Right lobe of liver (tissue), 4 donors: ENCODE data around the gene C22orf31.

Source experiments
- CTCF ChIP-seq, 4 donors: fragments of 200-600 bp in 3 of 4; fragments of 450-650 bp in 1 of 4; IDR thresholded peaks; one replicate each; pipeline versions ENCODE4 v1.5.1 to v1.8.0; 2016 to 2022; ENCODE audit warnings: antibody characterized with exemption in 4 of 4, mild to moderate bottlenecking in 2 of 4
- POLR2A ChIP-seq: fragments of 450-650 bp; IDR thresholded peaks from one replicate; pipeline ENCODE4 v1.6.1; 2017; ENCODE audit warnings: antibody characterized with exemption, mild to moderate bottlenecking
- donor health status: DM: no; HTN: no; CAD: no.
- donor health status: DM: no; HTN: no; CAD: no.
- donor health status: DM: no; HTN: yes; CAD: no.

- TF ChIP-seq CTCF (IDR thresholded peaks at IDR 0.05) (no peak), POLR2A (no peak)
These were observed 49.6 kb downstream of the C22orf31 start for GRCh38 chr22:29012101-29012433.
